ENCODE measurements around the gene KLHL29. TPM values are rescaled to one million over a fixed set of nuclear protein-coding genes. Genes with fewer than 3 reads are reported as not detected.

KLHL29 gene
- total and polyA plus RNA-seq, 2 of the 13 experiments (the other 11 are each of a cell fraction or from before 2014, with no cell fraction given): 0.01 TPM; not detected in 1

- Histone ChIP-seq H3K9ac (ENCODE audit: insufficient read depth, low read depth, low read length) (no peak overlapping the region), H3K27me3 (ENCODE audit: control insufficient read depth in 1 of 2, insufficient read depth in 2 of 2, low read length in 2 of 2) (peaks cover 3 to 56% of the 10 kb centered on the region in 2 experiments), H2AFZ (ENCODE audit: low read length) (no peak overlapping the region), H3K4me1 (ENCODE audit: insufficient read depth, low read length) (peaks cover 34% of the 10 kb centered on the region), H3K9me3 (ENCODE audit: low read length) (no peaks in the 10 kb centered on the region), H3K36me3 (replicated peaks in 1 of 2; ENCODE audit: control insufficient read depth in 1 of 2, insufficient read depth in 2 of 2, low read length in 2 of 2) (no peaks in the 10 kb centered on the region), H3K79me2 (ENCODE audit: insufficient read depth, low read length) (no peaks in the 10 kb centered on the region), H3K4me3 (replicated peaks in 1 of 3; ENCODE audit: insufficient read depth in 1 of 3, low read depth in 2 of 3, low read length in 3 of 3) (no peak overlapping the region), H4K20me1 (ENCODE audit: insufficient read depth, low read length) (no peaks in the 10 kb centered on the region; the same call in 1 of the 2 replicates), H3K4me2 (ENCODE audit: low read depth, low read length) (no peak overlapping the region), H3K27ac (ENCODE audit: extremely low read length, insufficient read depth, low read length) (no peak overlapping the region)
- in situ Hi-C loops (cut with HindIII; ENCODE audit: extremely low pct_ligation_motif_present, low pct_unique_long_range_greater_than_20kb): no loop called here
- FAIRE-seq: no peak
- POLR2A ChIA-PET: no interaction called here
- intact Hi-C loops (cut with micrococcal nuclease; ENCODE audit: unreplicated experiment): loop anchor here (2.0 kb wide), 1 partner anchor 61 kb away; no protein-coding TSS in a partner anchor
- ATAC-seq: no peak
- WGBS (ENCODE audit: low lambda C conversion rate): 64% methylated on average over 10 of the region's 10 CpGs
- CTCF ChIA-PET (ENCODE audit: low intra/inter-chr PET ratio, low total read pairs): no interaction called here
- no TSS peak for BruUV-seq (replicated peaks)
- DNase-seq (ENCODE audit: low spot score): no peak
- TF ChIP-seq RBM22 (optimal IDR thresholded peaks at IDR 0.05; ENCODE audit: low read length) (no peak), ZBTB33 (CRISPR knock-in tag; IDR thresholded peaks at IDR 0.05) (peak; percentile 84)
Measured at GRCh38 chr2:23505984-23506380, 121.0 kb downstream of the KLHL29 start.

GRCh38 chr2:23506531-23507266 is 121.7 kb downstream of the KLHL29 start:
- Histone ChIP-seq H3K4me3 (replicated peaks in 1 of 3; ENCODE audit: insufficient read depth in 1 of 3, low read depth in 2 of 3, low read length in 3 of 3) (no peak overlapping the region), H2AFZ (ENCODE audit: low read length) (no peak overlapping the region), H3K36me3 (replicated peaks in 1 of 2; ENCODE audit: control insufficient read depth in 1 of 2, insufficient read depth in 2 of 2, low read length in 2 of 2) (no peaks in the 10 kb centered on the region), H3K27me3 (ENCODE audit: control insufficient read depth in 1 of 2, insufficient read depth in 2 of 2, low read length in 2 of 2) (peaks cover 0 to 57% of the 10 kb centered on the region in 2 experiments), H3K9me3 (ENCODE audit: low read length) (no peaks in the 10 kb centered on the region), H3K4me1 (ENCODE audit: insufficient read depth, low read length) (peaks cover 34% of the 10 kb centered on the region), H3K4me2 (ENCODE audit: low read depth, low read length) (no peak overlapping the region), H3K79me2 (ENCODE audit: insufficient read depth, low read length) (no peaks in the 10 kb centered on the region), H3K27ac (ENCODE audit: extremely low read length, insufficient read depth, low read length) (no peak overlapping the region), H4K20me1 (ENCODE audit: insufficient read depth, low read length) (no peaks in the 10 kb centered on the region; the same call in 1 of the 2 replicates), H3K9ac (ENCODE audit: insufficient read depth, low read depth, low read length) (no peak overlapping the region)
- no peak for DNase-seq (ENCODE audit: low spot score)
- CTCF ChIA-PET (ENCODE audit: low intra/inter-chr PET ratio, low total read pairs): no interaction called here
- WGBS (ENCODE audit: low lambda C conversion rate): 59% methylated on average over 9 of the region's 9 CpGs
- BruUV-seq (replicated peaks): no TSS peak
- POLR2A ChIA-PET: no interaction called here
- ATAC-seq: no peak
- intact Hi-C loops (cut with micrococcal nuclease; ENCODE audit: unreplicated experiment) (loop anchor here (2.0 kb wide), 1 partner anchor 60 kb away; no protein-coding TSS in a partner anchor), in situ Hi-C loops (cut with HindIII; ENCODE audit: extremely low pct_ligation_motif_present, low pct_unique_long_range_greater_than_20kb) (no loop called here)
- FAIRE-seq: no peak
- TF ChIP-seq IKZF4 (CRISPR knock-in tag; IDR thresholded peaks at IDR 0.05; ENCODE audit: borderline replicate concordance, low read depth, not compliant biosample characterization) (no peak), FOXK2 (IDR thresholded peaks at IDR 0.05) (no peak), ATF7-NPFF (CRISPR knock-in tag; IDR thresholded peaks at IDR 0.05; ENCODE audit: low read depth) (no peak), CBFB (CRISPR knock-in tag; IDR thresholded peaks at IDR 0.05) (no peak), ISX (CRISPR knock-in tag; conservative IDR thresholded peaks at IDR 0.05) (no peak), MNT (IDR thresholded peaks at IDR 0.05) (no peak), HES4 (CRISPR knock-in tag; IDR thresholded peaks at IDR 0.05; ENCODE audit: borderline replicate concordance) (no peak)

Measured in HepG2 (cell line).